Measurements from ENCODE around the gene SKAP1.
A peak's percentile ranks its signal among the peaks of the same experiment; 100 is the strongest.
"Not testable (repeated sequence)": the region's sequence is repeated elsewhere in the genome, so short reads cannot be mapped to it uniquely, and the experiment has no call there.

Gene SKAP1

GRCh38 chr17:48445248-48445620, 15.2 kb upstream of the SKAP1 start:
- DNase-seq: no peak

GRCh38 chr17:48444516-48445247, 14.7 kb upstream of the SKAP1 start:
- DNase-seq: no peak

GRCh38 chr17:48443712-48444111, 13.7 kb upstream of the SKAP1 start:
- no peak for DNase-seq

GRCh38 chr17:48442819-48443218, 12.8 kb upstream of the SKAP1 start:
- DNase-seq: no peak

GRCh38 chr17:48441862-48442261, 11.8 kb upstream of the SKAP1 start:
- no peak for DNase-seq

- peak; percentile 19 for DNase-seq
Measured at GRCh38 chr17:48441231-48441711, 11.3 kb upstream of the SKAP1 start.

GRCh38 chr17:48440669-48441068, 10.7 kb upstream of the SKAP1 start:
- peak; percentile 7 for DNase-seq

- no peak for DNase-seq
Measured at GRCh38 chr17:48439875-48440505, 10.0 kb upstream of the SKAP1 start.

- no peak for DNase-seq
Measured at GRCh38 chr17:48439110-48439850, 9.3 kb upstream of the SKAP1 start.

GRCh38 chr17:48438516-48439061, 8.6 kb upstream of the SKAP1 start:
- DNase-seq: no peak

DNA sequence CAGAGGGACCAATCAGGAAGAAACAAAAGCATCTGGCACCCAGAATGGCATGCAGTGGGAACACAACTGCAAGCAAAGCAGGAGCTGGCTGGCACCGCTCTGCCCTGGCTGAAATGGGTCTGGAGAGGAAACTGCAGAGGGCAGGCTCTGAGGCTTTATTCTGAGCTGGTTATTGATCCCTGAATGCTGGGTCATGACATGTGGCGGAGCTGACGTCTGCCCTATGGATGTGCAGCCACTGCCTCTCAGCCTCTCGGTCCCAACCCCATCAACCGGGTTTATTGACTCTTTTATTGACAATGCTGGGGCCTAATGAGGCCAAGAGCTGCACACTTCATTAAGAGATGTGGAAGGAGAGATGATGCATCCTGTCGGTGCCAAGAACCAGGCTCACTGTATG, 3.9 kb upstream of the SKAP1 start:
- DNase-seq: no peak

GRCh38 chr17:48432820-48433775, 3.1 kb upstream of the SKAP1 start:
- DNase-seq: no peak

DNA sequence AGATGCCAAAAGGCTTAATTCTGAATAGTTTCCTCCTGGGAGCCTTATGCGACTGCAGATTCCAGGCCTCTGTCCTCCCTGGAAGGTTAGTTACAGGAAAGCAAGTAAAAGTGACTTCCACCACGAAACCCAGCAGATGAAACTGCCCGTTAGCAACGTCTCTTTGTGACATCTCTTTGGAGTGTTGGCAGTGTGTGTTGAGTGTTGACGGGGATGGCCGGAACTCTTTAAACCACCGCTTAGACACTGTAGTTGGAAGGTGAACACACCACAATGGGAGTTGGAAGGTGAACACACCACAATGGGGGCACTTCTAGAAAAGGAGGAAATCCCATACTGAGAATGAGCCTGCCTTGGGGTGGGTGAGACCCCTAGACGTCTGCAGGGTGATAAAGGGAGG, 858 bp downstream of the SKAP1 start:
- no peak for DNase-seq

- DNase-seq: no peak
Measured at GRCh38 chr17:48427598-48427997, 2.4 kb downstream of the SKAP1 start.

DNA sequence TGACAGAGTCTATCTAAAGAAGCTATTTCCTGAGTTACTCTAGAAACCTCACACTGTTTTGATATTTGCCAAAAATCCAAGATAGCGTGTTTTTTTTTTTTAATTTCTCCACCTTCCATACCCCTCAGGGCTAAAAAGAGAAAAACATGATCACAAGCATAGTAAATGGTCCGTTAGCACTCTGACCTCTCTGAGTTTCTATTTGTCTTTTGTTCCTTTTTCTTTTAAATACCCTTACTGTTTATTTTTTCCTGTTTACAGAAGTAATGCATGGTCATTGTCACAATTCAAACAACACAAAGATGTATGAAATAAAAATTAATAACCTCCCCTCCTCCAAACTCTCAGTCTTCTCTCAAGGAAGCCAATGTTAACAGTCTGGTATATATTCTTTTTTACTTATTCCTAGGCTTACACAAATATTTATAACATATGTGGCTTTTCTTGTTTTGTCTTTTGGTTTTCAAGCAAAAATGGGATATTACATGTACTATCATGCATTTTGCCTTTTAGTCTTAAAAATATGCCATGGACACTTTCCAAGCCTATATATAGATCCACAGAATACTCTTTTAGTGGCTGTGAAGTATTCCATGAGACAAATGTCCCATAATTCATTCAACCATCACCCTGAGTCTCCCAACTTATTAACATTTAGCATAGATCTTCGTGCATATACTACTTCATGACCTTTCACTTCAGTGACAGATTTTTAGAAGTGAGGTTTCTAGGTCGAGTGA, 3.1 kb downstream of the SKAP1 start:
- DNase-seq: no peak

- no peak for DNase-seq
Measured at GRCh38 chr17:48426019-48426665, 3.9 kb downstream of the SKAP1 start.

- not testable (repeated sequence) for DNase-seq
Measured at GRCh38 chr17:48422060-48422459, 8.0 kb downstream of the SKAP1 start.

GRCh38 chr17:48420823-48421222, 9.2 kb downstream of the SKAP1 start:
- no peak for DNase-seq

GRCh38 chr17:48416971-48417370, 13.0 kb downstream of the SKAP1 start:
- no peak for DNase-seq

- DNase-seq: no peak
Measured at GRCh38 chr17:48413613-48414405, 16.2 kb downstream of the SKAP1 start.

All from fibroblast of upper back skin (primary cell).